Trophoblast cell (in vitro differentiated cells and primary cell): ENCODE measurements around the gene SPATA46.

Source experiments
- DNase-seq, 2 donors: peaks; one replicate each; pipeline ENCODE4 v3.0.0-alpha.2; 2016
- H2AFZ ChIP-seq: 2 replicates; pipeline ENCODE4 v1.6.1; 2013; ENCODE audit warnings: low read length, moderate library complexity, mild to moderate bottlenecking; ENCODE audit not compliant: insufficient read depth, poor library complexity
- H2AK5ac ChIP-seq: 2 replicates; pipeline ENCODE4 v1.6.1; 2013; ENCODE audit warnings: mild to moderate bottlenecking, low read length
- H2BK120ac ChIP-seq: 2 replicates; pipeline ENCODE4 v1.6.1; 2013; ENCODE audit warnings: low read length, mild to moderate bottlenecking, moderate library complexity; ENCODE audit not compliant: insufficient read depth, poor library complexity
- H2BK12ac ChIP-seq: 2 replicates; pipeline ENCODE4 v1.6.1; 2013; ENCODE audit warnings: mild to moderate bottlenecking, low read length, moderate library complexity
- H2BK5ac ChIP-seq: 2 replicates; pipeline ENCODE4 v1.6.1; 2013; ENCODE audit warnings: low read length, low read depth, moderate library complexity, mild to moderate bottlenecking; ENCODE audit not compliant: poor library complexity
- H3K14ac ChIP-seq: 2 replicates; pipeline ENCODE4 v1.6.1; 2013; ENCODE audit warnings: mild to moderate bottlenecking, low read length
- H3K18ac ChIP-seq: 2 replicates; pipeline ENCODE4 v1.6.1; 2013; ENCODE audit warnings: mild to moderate bottlenecking, low read length
- H3K23ac ChIP-seq: 2 replicates; pipeline ENCODE4 v1.6.1; 2013; ENCODE audit warnings: low read length
- H3K27ac ChIP-seq: 2 replicates; pipeline ENCODE4 v1.5.1; 2013; ENCODE audit warnings: low read depth, mild to moderate bottlenecking, inconsistent platforms, low read length, moderate library complexity
- H3K27me3 ChIP-seq: 2 replicates; pipeline ENCODE4 v1.6.1; 2013; ENCODE audit warnings: inconsistent platforms, mild to moderate bottlenecking, low read length, moderate library complexity; ENCODE audit not compliant: insufficient read depth
- H3K36me3 ChIP-seq, 2 experiments: 1 replicate in 1 of 2; 2 replicates in 1 of 2; pipeline ENCODE4 v1.6.1; 2013; ENCODE audit warnings: low read length in 2 of 2, mild to moderate bottlenecking in 2 of 2, moderate library complexity in 1 of 2; ENCODE audit not compliant: insufficient read depth in 2 of 2, control insufficient read depth in 1 of 2
- H3K4ac ChIP-seq: 2 replicates; pipeline ENCODE4 v1.6.1; 2013; ENCODE audit warnings: low read depth, mild to moderate bottlenecking, low read length, moderate library complexity
- H3K4me1 ChIP-seq, 2 experiments: 1 replicate in 1 of 2; 2 replicates in 1 of 2; pipeline ENCODE4 v1.6.1; 2013; ENCODE audit warnings: low read length in 2 of 2, mild to moderate bottlenecking in 2 of 2, moderate library complexity in 1 of 2; ENCODE audit not compliant: insufficient read depth in 2 of 2, control insufficient read depth in 1 of 2
- H3K4me2 ChIP-seq: 2 replicates; pipeline ENCODE4 v1.6.1; 2013; ENCODE audit warnings: inconsistent platforms, mild to moderate bottlenecking, low read length, moderate library complexity
- H3K4me3 ChIP-seq: 2 replicates; pipeline ENCODE4 v1.5.1; 2013; ENCODE audit warnings: mild to moderate bottlenecking, low read depth, low read length, inconsistent platforms
- H3K79me1 ChIP-seq: one replicate; pipeline ENCODE4 v1.6.1; 2013; ENCODE audit warnings: low read length
- H3K79me2 ChIP-seq: 2 replicates; pipeline ENCODE4 v1.6.1; 2013; ENCODE audit warnings: low read length, mild to moderate bottlenecking; ENCODE audit not compliant: control insufficient read depth, insufficient read depth, poor library complexity
- H3K9ac ChIP-seq: 2 replicates; pipeline ENCODE4 v1.6.1; 2013; ENCODE audit warnings: mild to moderate bottlenecking, low read length
- H3K9me3 ChIP-seq: 2 replicates; pipeline ENCODE4 v1.6.1; 2013; ENCODE audit warnings: low read depth, mild to moderate bottlenecking, control low read depth, inconsistent platforms, low read length; ENCODE audit not compliant: insufficient read depth
- H4K12ac ChIP-seq: 2 replicates; pipeline ENCODE4 v1.6.1; 2013; ENCODE audit warnings: low read depth, mild to moderate bottlenecking, low read length, moderate library complexity
- H4K8ac ChIP-seq: 2 replicates; pipeline ENCODE4 v1.6.1; 2013; ENCODE audit warnings: low read depth, mild to moderate bottlenecking, low read length, moderate library complexity
- H4K91ac ChIP-seq: one replicate; pipeline ENCODE4 v1.6.1; 2013; ENCODE audit warnings: low read depth, mild to moderate bottlenecking, low read length, moderate library complexity
- WGBS: extraction: QIAGEN DNeasy Blood & Tissue Kit; methylation state at CpG from one replicate; pipeline ENCODE4 v1.1.7; 2013; ENCODE audit warnings: missing lambda C conversion rate; ENCODE audit not compliant: insufficient read length, insufficient coverage; ENCODE audit errors: extremely low coverage; 5-methylcytosine and 5-hydroxymethylcytosine counted together

Gene SPATA46

DNA sequence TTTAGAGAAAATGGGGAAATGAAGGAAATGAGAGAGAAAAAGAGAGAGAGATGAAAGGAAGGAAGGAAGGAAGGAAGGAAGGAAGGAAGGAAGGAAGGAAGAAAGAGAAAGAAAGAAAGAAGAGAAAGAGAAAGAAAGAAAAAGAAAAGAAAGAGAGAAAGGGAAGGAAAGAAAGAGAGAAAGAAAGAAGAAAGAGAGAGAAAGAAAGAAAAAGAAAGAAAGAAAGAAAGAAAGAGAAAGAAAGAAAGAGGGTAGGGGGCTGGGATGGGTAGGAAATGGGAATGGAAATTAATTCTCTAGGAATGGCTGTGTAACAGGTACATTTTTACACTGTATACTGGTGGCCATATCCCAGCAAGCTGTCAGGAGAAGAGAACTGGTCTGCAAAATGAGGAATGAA, 39.6 kb upstream of the SPATA46 start:
- no peaks in the 10 kb centered on the region for H3K79me2 ChIP-seq
- no peaks in the 10 kb centered on the region for H3K27me3 ChIP-seq
- H2BK120ac ChIP-seq = no peak overlapping the region
- H4K91ac ChIP-seq = no peak overlapping the region
- no peak overlapping the region for H4K8ac ChIP-seq
- H3K9ac ChIP-seq = no peak overlapping the region
- H3K4me2 ChIP-seq = no peak overlapping the region
- no peak overlapping the region for H3K23ac ChIP-seq
- no peak overlapping the region for H2BK12ac ChIP-seq
- no peak overlapping the region for H3K14ac ChIP-seq
- no peak overlapping the region for H3K27ac ChIP-seq
- H2AK5ac ChIP-seq = no peak overlapping the region
- H2BK5ac ChIP-seq = no peak overlapping the region
- no peak overlapping the region for H3K4me3 ChIP-seq
- no peak for DNase-seq
- no peak overlapping the region for H4K12ac ChIP-seq
- H3K4me1 ChIP-seq = no peaks in the 10 kb centered on the region
- no peak overlapping the region for H3K4ac ChIP-seq
- no peaks in the 10 kb centered on the region for H3K9me3 ChIP-seq
- no peaks in the 10 kb centered on the region for H3K79me1 ChIP-seq
- no peaks in the 10 kb centered on the region for H3K36me3 ChIP-seq
- H3K18ac ChIP-seq = no peak overlapping the region
- H2AFZ ChIP-seq = no peak overlapping the region

DNA sequence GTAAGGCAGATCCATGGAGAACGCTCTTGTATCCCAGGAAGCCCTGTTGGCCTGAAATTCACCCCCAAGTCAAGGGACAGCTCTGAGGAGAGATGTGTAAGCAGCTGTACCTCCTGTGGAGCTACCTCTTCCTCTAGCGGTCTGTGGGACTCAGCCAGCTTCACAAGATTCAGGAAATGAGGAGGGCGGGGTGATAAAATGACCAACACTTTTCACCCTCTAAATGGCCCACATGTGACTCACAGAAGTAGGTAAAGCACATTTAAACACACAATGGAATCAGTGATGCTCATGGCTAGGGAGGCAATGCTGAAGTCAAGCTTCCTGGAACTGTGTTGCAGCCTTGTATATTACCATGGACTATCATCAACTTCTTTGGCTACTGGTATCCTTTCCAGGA, 35.3 kb upstream of the SPATA46 start, which contains the start of gene SH2D1B:
Gene SH2D1B (minus strand): TSS at position 135 of the 400 bp plus-strand sequence. CDS start 120 bp downstream, at position 15.
- H3K27me3 ChIP-seq = no peaks in the 10 kb centered on the region
- H3K18ac ChIP-seq = no peak within 1 kb of the TSS
- H3K4me1 ChIP-seq = peaks cover 0 to 2% of the 10 kb centered on the region in 2 experiments
- H4K91ac ChIP-seq = no peak within 1 kb of the TSS
- no peak within 1 kb of the TSS for H3K9ac ChIP-seq
- no peak within 1 kb of the TSS for H3K27ac ChIP-seq
- no peak for DNase-seq
- no peaks in the 10 kb centered on the region for H3K9me3 ChIP-seq
- H2BK5ac ChIP-seq = no peak within 1 kb of the TSS
- H2AK5ac ChIP-seq = no peak within 1 kb of the TSS
- no CpG with 5 or more reads among the region's 3 CpGs for WGBS
- no peaks in the 10 kb centered on the region for H3K79me1 ChIP-seq
- no peak within 1 kb of the TSS for H2BK120ac ChIP-seq
- H3K4me3 ChIP-seq = no peak within 1 kb of the TSS
- H3K23ac ChIP-seq = no peak within 1 kb of the TSS
- no peak within 1 kb of the TSS for H2BK12ac ChIP-seq
- H3K14ac ChIP-seq = no peak within 1 kb of the TSS
- no peak within 1 kb of the TSS for H2AFZ ChIP-seq
- H3K79me2 ChIP-seq = no peaks in the 10 kb centered on the region
- H3K4me2 ChIP-seq = no peak within 1 kb of the TSS
- H3K4ac ChIP-seq = no peak within 1 kb of the TSS
- H4K8ac ChIP-seq = no peak within 1 kb of the TSS
- no peaks in the 10 kb centered on the region for H3K36me3 ChIP-seq
- H4K12ac ChIP-seq = no peak within 1 kb of the TSS

DNA sequence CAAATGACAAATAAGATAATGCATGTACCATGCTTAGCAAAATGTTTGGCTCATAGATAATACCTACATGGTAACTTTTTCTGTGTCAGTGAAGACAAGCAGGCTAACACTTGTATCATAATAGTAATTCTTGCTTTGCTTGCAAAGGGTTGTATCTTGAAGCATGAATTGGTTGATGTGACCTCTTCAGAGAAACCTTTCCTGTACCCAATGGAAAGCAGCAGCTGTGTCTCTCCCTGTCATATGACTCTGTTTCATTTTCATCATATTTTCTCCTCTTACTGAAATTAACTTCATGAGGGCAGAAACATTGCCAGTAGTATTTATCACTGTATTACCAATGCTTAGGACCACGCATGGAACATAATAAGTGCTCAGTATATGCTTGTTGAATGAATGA, 30.9 kb upstream of the SPATA46 start:
- no peak overlapping the region for H2BK120ac ChIP-seq
- no peak overlapping the region for H4K91ac ChIP-seq
- no peak overlapping the region for H3K23ac ChIP-seq
- WGBS = no CpG with 5 or more reads among the region's 1 CpG
- H2BK5ac ChIP-seq = no peak overlapping the region
- H3K27ac ChIP-seq = no peak overlapping the region
- no peaks in the 10 kb centered on the region for H3K9me3 ChIP-seq
- H2AK5ac ChIP-seq = no peak overlapping the region
- no peaks in the 10 kb centered on the region for H3K36me3 ChIP-seq
- no peak overlapping the region for H4K12ac ChIP-seq
- H3K4me2 ChIP-seq = no peak overlapping the region
- no peaks in the 10 kb centered on the region for H3K27me3 ChIP-seq
- no peak overlapping the region for H2BK12ac ChIP-seq
- no peak overlapping the region for H3K4ac ChIP-seq
- H4K8ac ChIP-seq = no peak overlapping the region
- no peak overlapping the region for H2AFZ ChIP-seq
- no peak overlapping the region for H3K4me3 ChIP-seq
- H3K79me2 ChIP-seq = no peaks in the 10 kb centered on the region
- H3K9ac ChIP-seq = no peak overlapping the region
- no peaks in the 10 kb centered on the region for H3K79me1 ChIP-seq
- no peak for DNase-seq
- no peak overlapping the region for H3K14ac ChIP-seq
- no peak overlapping the region for H3K18ac ChIP-seq
- H3K4me1 ChIP-seq = peaks cover 2% of the 10 kb centered on the region in 2 experiments

DNA sequence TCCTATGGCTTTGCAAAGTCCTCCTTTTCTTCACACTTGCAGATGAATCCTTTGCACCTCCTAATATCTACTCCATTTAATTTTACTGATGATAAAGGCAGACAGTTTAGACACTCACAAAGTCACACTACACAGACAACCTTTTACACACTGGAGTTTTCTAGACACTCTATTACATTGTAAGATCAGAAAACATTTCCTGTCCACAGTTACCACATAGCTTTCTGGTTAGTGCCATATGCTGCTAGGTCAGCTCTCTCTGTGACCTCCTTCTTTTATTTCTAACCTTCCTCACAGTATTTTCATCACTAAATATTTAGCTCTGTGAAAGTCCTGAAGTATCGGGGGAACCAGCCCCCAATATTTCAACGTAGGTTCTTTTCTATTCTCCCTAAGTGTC, 30.2 kb upstream of the SPATA46 start:
- no peak overlapping the region for H2AK5ac ChIP-seq
- no peak for DNase-seq
- H2BK120ac ChIP-seq = no peak overlapping the region
- H3K4me1 ChIP-seq = peaks cover 2% of the 10 kb centered on the region in 2 experiments
- WGBS = no CpG with 5 or more reads among the region's 2 CpGs
- H3K79me2 ChIP-seq = no peaks in the 10 kb centered on the region
- no peak overlapping the region for H3K4me2 ChIP-seq
- H3K14ac ChIP-seq = no peak overlapping the region
- no peak overlapping the region for H4K12ac ChIP-seq
- no peak overlapping the region for H2BK5ac ChIP-seq
- H3K79me1 ChIP-seq = no peaks in the 10 kb centered on the region
- H3K4ac ChIP-seq = no peak overlapping the region
- H3K18ac ChIP-seq = no peak overlapping the region
- H4K8ac ChIP-seq = no peak overlapping the region
- no peaks in the 10 kb centered on the region for H3K27me3 ChIP-seq
- no peak overlapping the region for H3K23ac ChIP-seq
- H3K9ac ChIP-seq = no peak overlapping the region
- H3K9me3 ChIP-seq = no peaks in the 10 kb centered on the region
- no peak overlapping the region for H3K4me3 ChIP-seq
- no peaks in the 10 kb centered on the region for H3K36me3 ChIP-seq
- H3K27ac ChIP-seq = no peak overlapping the region
- H2BK12ac ChIP-seq = no peak overlapping the region
- H4K91ac ChIP-seq = no peak overlapping the region
- H2AFZ ChIP-seq = no peak overlapping the region
